Left renal cortex interstitium (tissue), 4 donors: ENCODE results near the gene GAK. TPM values are rescaled to one million over a fixed set of nuclear protein-coding genes. Genes with fewer than 3 reads are reported as not detected.

Experiments used
- DNase-seq, 4 donors: peaks; one replicate each; pipeline ENCODE4 v3.0.0-alpha.2; 2013; ENCODE audit warnings: low read depth in 4 of 4, low spot score in 2 of 4, missing footprints in 1 of 4
- polyA plus RNA-seq, 4 donors: library from polyadenylated mRNA; unstranded; fragments of 120-200 nt; gene quantifications; one replicate each; pipeline ENCODE4 v1.2.1, GENCODE V29; 2013; ENCODE audit not compliant: insufficient read length in 4 of 4

Gene GAK
- polyA plus RNA-seq, 4 donors, result 47.4 to 91.5 (median 70.5) TPM

- no peak for DNase-seq
Measured at GRCh38 chr4:893276-893994, 38.7 kb downstream of the GAK start.

- DNase-seq, result no peak
Measured at GRCh38 chr4:892780-893179, 39.3 kb downstream of the GAK start.

GRCh38 chr4:891747-892146, 40.4 kb downstream of the GAK start:
- DNase-seq, result no peak

- DNase-seq, result no peak
Measured at GRCh38 chr4:890036-890695, 42.0 kb downstream of the GAK start.

- DNase-seq, result no peak
Measured at GRCh38 chr4:889516-889915, 42.6 kb downstream of the GAK start.

- no peak for DNase-seq
Measured at GRCh38 chr4:888029-888428, 44.1 kb downstream of the GAK start.

- no peak for DNase-seq
Measured at GRCh38 chr4:887034-887763, 44.9 kb downstream of the GAK start.

- no peak for DNase-seq
Measured at GRCh38 chr4:886244-886643, 45.9 kb downstream of the GAK start.

GRCh38 chr4:885353-885752, 46.8 kb downstream of the GAK start:
- DNase-seq, result no peak

GRCh38 chr4:884896-885295, 47.2 kb downstream of the GAK start:
- no peak for DNase-seq

- DNase-seq, result no peak
Measured at GRCh38 chr4:884259-884658, 47.9 kb downstream of the GAK start.

- DNase-seq, result no peak
Measured at GRCh38 chr4:883377-884095, 48.6 kb downstream of the GAK start.

- DNase-seq, result no peak
Measured at GRCh38 chr4:882646-883045, 49.5 kb downstream of the GAK start.

GRCh38 chr4:881709-882108, 50.4 kb downstream of the GAK start:
- DNase-seq, result no peak

- no peak for DNase-seq
Measured at GRCh38 chr4:880684-881405, 51.3 kb downstream of the GAK start.

- DNase-seq, result no peak
Measured at GRCh38 chr4:879729-880077, 52.4 kb downstream of the GAK start.

- DNase-seq, result no peak
Measured at GRCh38 chr4:878796-879728, 53.1 kb downstream of the GAK start.

- DNase-seq, result no peak
Measured at GRCh38 chr4:877502-877901, 54.6 kb downstream of the GAK start.

GRCh38 chr4:876780-877179, 55.3 kb downstream of the GAK start:
- DNase-seq, result no peak
